GM12874 (cell line): ENCODE data around the gene RBP4.

Source experiments
- TF ChIP-seq, protein P1 (sequence below): IDR thresholded peaks from 2 replicates; pipeline ENCODE4 v1.5.1; 2011; ENCODE audit warnings: low read depth, mild to moderate bottlenecking, control low read depth, low read length, moderate library complexity; ENCODE audit not compliant: insufficient read depth

The RBP4 gene

DNA sequence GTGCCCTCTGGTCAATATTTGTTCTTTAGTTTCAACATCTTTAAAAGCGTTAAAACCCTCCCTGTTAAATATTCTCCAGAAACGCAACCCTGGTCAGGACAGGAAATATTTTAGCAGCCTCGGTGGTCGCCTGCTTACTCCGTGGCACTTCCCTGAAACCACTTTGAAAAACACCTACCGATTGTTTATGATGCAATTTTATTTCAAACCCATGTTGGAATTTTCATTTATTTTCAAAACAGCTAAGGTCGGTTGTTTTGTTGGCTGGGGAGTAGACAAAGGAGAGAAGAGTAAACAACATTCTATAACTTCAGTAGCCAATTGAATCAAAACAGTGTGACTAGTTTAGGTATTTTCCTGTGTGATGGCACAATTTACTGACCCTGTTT, 733 bp upstream of the RBP4 start:
- TF ChIP-seq, protein P1, sequence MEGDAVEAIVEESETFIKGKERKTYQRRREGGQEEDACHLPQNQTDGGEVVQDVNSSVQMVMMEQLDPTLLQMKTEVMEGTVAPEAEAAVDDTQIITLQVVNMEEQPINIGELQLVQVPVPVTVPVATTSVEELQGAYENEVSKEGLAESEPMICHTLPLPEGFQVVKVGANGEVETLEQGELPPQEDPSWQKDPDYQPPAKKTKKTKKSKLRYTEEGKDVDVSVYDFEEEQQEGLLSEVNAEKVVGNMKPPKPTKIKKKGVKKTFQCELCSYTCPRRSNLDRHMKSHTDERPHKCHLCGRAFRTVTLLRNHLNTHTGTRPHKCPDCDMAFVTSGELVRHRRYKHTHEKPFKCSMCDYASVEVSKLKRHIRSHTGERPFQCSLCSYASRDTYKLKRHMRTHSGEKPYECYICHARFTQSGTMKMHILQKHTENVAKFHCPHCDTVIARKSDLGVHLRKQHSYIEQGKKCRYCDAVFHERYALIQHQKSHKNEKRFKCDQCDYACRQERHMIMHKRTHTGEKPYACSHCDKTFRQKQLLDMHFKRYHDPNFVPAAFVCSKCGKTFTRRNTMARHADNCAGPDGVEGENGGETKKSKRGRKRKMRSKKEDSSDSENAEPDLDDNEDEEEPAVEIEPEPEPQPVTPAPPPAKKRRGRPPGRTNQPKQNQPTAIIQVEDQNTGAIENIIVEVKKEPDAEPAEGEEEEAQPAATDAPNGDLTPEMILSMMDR = no peak

DNA sequence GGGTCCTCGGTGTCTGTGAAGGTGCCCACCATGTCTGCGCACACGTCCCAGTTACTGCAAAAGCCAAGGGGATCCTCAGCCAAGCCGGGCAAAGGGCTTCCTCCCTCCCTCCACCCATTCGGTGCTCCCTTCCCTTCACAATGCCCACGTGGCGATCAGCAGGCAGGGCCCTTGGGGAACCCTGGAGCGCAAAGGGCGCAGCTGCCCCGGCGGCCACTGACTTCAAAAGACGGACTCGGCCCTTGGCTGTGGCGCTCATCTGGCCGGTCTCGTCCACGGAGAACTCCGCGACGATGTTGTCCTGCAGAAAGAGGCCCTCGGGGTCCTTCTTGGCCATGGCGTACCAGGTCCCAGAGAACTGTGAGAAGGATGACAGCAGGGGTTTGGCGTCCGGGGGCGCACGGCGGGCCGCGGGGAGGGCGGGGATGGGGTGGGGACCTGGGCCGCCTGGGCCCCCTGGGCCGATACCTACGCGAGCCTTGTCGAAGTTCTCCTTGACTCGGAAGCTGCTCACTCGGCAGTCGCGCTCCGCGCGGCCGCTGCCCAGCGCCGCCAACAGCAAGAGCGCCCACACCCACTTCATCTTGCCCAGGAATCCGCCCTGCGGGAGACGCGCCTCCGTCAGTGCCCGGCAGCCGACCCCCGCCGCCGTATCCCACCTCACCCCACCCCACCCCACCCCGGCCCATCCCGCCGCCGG, 439 bp downstream of the RBP4 start:
- TF ChIP-seq, protein P1 = no peak

DNA sequence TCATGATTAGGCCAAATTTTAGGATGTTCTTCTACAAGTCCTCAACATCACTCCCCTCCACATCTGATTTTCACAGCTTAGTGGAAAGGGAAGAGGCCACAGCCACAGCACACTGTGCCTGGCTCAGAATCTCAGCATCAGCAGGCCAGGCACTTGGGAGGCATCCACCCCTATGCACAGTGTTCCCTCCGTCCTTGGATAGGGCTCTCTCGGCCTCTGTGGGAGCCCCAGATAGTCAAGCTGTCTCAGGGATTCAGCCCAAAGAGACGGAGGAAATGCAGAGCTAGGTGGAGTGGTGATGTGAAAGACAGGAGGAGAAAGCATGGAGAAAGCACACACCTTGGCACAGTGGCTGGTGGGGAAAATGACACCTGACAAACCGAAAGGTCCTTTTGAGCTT, 1.3 kb downstream of the RBP4 start:
- TF ChIP-seq, protein P1 = no peak

DNA sequence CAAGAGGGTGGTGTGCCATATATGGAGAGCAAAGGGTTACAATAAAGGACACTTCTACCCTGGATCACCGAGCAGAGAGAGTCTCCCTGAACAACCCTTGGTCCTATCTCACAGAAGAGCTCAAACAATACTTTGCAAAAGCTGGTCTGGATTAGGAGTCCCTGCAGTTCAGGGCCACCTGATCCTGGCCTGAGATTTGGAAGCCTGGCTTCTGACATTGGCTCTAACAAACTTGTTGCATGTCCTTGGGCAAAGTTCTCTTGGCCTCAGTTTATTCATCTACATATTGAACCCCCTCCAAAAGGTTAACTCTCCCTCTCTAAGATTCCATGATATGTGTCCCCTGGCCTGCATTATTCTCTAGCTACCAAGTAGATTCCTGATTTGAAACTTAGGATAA, 1.7 kb downstream of the RBP4 start:
- TF ChIP-seq, protein P1 = no peak

DNA sequence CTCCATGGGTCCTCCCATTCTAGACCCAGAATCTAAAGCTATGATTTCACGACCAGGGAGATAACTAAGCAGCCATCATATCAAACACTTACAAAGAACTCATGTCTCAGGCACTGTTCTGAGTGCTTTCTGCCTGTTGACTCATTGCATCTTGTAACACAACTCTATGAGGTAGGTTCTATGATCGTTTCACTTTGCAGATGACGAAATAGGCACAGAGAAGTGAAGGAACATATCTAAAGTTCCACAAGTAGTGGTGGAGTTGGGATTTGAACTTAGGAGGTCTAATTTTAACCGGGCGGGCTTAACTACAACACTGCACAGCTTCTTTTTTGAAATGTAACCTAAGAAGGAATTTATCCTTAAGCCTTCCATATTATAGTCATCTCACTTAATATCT, 2.9 kb downstream of the RBP4 start:
- TF ChIP-seq, protein P1 = no peak

DNA sequence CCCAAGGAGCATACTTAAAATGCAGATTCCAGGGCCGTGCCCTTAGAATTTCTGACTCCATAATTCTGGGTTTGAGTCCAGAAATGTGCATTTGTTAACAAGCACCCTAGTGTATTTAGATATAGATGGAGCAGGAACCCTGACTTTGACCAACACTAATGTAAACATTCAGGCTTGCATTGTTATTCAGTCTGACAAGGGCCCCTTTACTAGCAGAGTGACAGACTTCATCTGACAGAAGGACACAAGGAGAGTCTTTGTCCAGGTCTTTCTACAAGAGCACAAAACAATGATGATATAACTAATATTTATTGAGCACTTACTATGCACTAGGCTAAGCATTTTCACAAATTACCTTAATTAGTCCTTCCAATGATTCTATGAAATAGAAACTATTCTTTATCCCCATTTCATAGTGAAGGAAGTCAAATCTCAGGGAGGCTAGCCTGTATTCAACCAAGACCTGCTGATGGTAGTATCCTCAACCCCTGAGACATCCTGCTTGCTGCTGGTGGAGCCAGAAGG, 3.9 kb downstream of the RBP4 start:
- TF ChIP-seq, protein P1 = no peak

DNA sequence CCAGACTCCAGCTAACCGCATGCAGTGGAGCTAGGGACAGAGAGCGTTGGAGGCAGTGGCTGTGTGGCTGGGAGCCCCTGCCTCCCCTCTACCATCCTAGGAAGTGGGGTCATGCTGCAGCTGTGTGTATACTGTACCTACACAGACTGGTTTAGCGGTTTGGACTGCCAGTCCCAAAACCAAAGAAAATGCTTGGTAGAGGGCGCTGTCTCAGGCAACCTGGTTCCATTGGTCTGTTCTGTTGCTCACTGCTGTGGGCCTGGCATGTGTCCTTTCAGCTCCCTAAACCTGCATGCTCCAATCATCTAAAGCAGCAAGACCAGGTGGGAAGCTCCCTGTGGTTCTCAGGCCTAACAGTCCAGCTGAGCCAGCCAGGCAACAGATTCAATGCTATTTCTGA, 4.5 kb downstream of the RBP4 start:
- TF ChIP-seq, protein P1 = peak; percentile 33; the same call in 1 of the 2 replicates
